Mucosa of rectum (tissue), 2 donors: ENCODE measurements around the gene CDC26.
"Not testable (repeated sequence)": the region's sequence is repeated elsewhere in the genome, so short reads cannot be mapped to it uniquely, and the experiment has no call there.

ENCODE experiments used
- H3K27ac ChIP-seq, 2 donors: one replicate each; pipeline ENCODE4 v1.7.0; 2013; ENCODE audit warnings: inconsistent platforms in 2 of 2, low read depth in 2 of 2, low read length in 2 of 2
- H3K27me3 ChIP-seq, 2 donors: one replicate each; pipeline ENCODE4 v1.7.0; 2013; ENCODE audit warnings: low read length in 2 of 2; ENCODE audit not compliant: control insufficient read depth in 2 of 2, insufficient read depth in 2 of 2
- H3K36me3 ChIP-seq, 2 donors: one replicate each; pipeline ENCODE4 v1.7.0; 2013; ENCODE audit warnings: low read length in 2 of 2; ENCODE audit not compliant: control insufficient read depth in 2 of 2, insufficient read depth in 2 of 2
- H3K4me1 ChIP-seq, 2 donors: one replicate each; pipeline ENCODE4 v1.7.0; 2013; ENCODE audit warnings: low read length in 2 of 2, mild to moderate bottlenecking in 1 of 2; ENCODE audit not compliant: control insufficient read depth in 2 of 2, insufficient read depth in 2 of 2
- H3K4me3 ChIP-seq, 2 donors: one replicate each; pipeline ENCODE4 v1.7.0; 2013; ENCODE audit warnings: low read length in 2 of 2
- H3K9ac ChIP-seq, 2 donors: one replicate each; pipeline ENCODE4 v1.7.0; 2013; ENCODE audit warnings: low read length in 2 of 2, low read depth in 1 of 2, mild to moderate bottlenecking in 1 of 2
- H3K9me3 ChIP-seq, 2 donors: one replicate each; pipeline ENCODE4 v1.7.0; 2013; ENCODE audit warnings: low read length in 2 of 2; ENCODE audit not compliant: control insufficient read depth in 2 of 2
- donor health status: healthy.
- donor health status: Normal muscosa, but diverticular disease.

Gene CDC26

DNA sequence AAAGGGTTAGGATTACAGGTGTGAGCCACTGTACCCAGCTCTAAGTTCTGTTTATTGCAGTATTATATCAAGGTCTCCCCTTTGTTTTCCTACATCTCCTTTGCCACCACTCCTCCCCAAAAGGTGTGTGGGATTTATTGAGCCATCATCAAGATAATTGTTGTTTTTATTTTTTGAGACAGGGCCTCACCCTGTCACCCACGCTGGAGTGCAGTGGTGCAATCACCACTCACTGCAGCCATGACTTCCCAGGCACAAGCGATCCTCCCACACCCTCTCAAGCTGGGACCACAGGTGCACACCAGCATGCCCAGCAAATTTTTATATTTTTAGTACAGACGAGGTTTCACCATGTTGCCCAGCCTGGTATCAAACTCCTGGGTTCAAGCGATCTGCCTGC, 29.5 kb downstream of the CDC26 start:
- no peak overlapping the region for H3K4me3 ChIP-seq
- H3K36me3 ChIP-seq, result no peaks in the 10 kb centered on the region

DNA sequence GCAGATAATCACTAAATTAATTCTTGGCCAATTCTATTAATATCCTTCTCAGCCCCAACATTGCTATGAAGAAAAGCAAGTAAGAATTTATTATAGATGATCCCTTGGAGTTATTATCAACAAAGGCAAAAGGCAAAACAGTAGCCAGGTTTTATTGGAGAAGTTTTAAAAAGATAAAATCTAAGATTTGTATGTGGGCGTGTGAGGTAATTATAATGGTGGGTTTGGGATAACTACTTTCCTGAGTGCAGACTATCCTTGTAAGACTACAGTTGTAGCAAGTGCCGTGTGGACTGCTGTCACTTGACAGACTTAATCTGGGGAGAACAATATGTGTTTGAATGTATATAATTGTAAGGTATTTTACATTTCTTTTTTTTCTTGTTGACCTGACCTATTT, 30.8 kb downstream of the CDC26 start:
- H3K4me1 ChIP-seq, result no peaks in the 10 kb centered on the region
- H3K9me3 ChIP-seq, result no peaks in the 10 kb centered on the region
- H3K27ac ChIP-seq, result no peak overlapping the region
- H3K9ac ChIP-seq, result no peak overlapping the region
- H3K27me3 ChIP-seq, result no peaks in the 10 kb centered on the region
- H3K36me3 ChIP-seq, result no peaks in the 10 kb centered on the region
- H3K4me3 ChIP-seq, result no peak overlapping the region

More for the DNA sequence above, 29.5 kb downstream of the CDC26 start:
- Histone ChIP-seq H3K27ac (no peak overlapping the region), H3K27me3 (no peaks in the 10 kb centered on the region), H3K4me1 (no peaks in the 10 kb centered on the region), H3K9ac (no peak overlapping the region), H3K9me3 (no peaks in the 10 kb centered on the region)

DNA sequence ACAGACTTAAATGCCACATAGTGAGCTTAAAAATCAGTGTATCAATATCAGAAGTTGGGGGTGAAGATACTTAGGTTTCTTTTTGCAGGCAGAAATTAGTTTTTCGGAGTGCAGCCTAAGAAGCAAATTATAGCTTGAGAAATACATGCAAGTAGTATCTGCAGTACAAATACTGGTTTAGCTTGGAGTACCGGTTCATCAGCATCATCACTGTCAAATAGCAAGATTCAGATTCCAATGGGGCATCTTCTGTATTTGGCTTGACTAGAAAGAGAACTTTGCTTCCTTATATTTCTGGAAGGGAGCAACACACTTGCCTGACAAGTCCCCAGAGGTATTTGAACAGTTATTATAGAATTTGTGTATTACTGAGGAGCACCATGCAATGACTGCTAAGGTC, 34.2 kb downstream of the CDC26 start:
- H3K36me3 ChIP-seq, result no peaks in the 10 kb centered on the region
- H3K27me3 ChIP-seq, result no peaks in the 10 kb centered on the region
- no peaks in the 10 kb centered on the region for H3K9me3 ChIP-seq
- H3K9ac ChIP-seq, result no peak overlapping the region
- no peak overlapping the region for H3K27ac ChIP-seq
- H3K4me3 ChIP-seq, result no peak overlapping the region
- H3K4me1 ChIP-seq, result no peaks in the 10 kb centered on the region

DNA sequence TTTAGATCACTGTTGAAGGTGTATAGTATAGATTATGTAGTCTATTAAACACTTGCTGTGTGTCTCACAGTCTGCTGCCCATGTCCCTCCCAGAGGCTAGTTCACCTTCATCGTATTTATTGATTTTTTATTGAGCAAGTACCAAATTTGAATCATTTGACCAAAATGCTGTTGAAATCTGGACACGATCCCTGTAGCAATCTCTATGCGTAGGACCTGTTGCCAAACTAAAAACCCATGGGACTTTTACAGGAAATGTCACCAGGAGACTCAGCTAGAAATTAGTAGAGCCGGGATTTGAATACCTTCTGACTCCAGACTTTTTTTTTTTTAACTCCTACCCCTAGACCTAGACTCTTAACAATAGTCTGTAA, 36.5 kb downstream of the CDC26 start:
- H3K36me3 ChIP-seq, result no peaks in the 10 kb centered on the region
- H3K4me1 ChIP-seq, result peaks cover 0 to under 1% of the 10 kb centered on the region in 2 donors
- H3K27me3 ChIP-seq, result no peaks in the 10 kb centered on the region
- H3K9me3 ChIP-seq, result no peaks in the 10 kb centered on the region
- no peak overlapping the region for H3K9ac ChIP-seq
- no peak overlapping the region for H3K4me3 ChIP-seq
- H3K27ac ChIP-seq, result no peak overlapping the region

DNA sequence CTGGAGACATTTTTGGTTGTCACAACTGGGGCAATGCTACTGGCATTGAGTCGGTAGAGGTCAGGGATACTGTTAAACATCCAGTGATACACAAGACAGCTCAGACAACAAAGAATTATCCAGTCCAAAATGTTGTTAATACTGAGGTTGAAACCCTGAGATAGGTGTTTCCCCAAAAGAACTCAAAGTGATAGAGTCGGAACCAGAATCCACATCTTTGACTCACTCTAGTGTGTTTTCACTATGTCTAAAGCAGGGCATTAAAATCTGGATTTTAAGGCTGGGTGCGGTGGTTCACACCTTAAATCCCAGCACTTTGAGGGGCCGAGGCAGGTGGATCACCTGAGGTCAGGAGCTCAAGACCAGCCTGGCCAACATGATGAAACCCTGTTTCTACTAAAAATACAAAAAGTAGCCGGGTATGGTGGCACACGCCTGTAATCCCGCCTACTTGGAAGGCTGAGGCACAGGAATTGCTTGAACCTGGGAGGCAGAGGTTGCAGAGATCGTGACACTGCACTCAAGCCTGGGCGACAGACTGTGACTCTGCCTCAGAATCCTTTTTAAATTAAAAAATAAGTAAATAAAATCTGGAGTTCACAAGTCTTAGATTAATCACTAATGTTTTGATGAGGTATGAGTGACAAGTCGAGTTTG, 37.0 kb downstream of the CDC26 start:
- Histone ChIP-seq H3K27me3 (no peaks in the 10 kb centered on the region), H3K36me3 (no peaks in the 10 kb centered on the region), H3K27ac (no peak overlapping the region), H3K9me3 (no peaks in the 10 kb centered on the region), H3K9ac (no peak overlapping the region), H3K4me1 (peaks cover 0 to 3% of the 10 kb centered on the region in 2 donors), H3K4me3 (no peak overlapping the region)

DNA sequence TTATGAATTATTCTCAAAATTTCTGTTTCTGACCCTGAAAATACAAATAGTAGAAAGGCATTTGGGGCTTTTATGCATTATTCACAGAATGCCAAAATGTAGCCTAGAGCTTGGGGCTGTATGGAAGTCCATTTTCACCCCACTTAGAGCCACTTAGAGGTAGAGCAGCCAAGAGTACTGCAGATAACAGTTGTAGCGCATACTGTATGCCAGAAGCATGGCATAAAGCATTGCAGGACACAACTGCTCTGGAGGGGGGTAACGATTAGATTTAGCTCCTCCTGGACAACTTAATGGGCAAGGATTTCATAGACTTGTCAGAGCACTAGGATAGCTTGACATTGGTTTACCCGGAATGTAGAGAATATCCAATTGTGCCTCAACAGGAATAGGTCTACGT, 38.3 kb downstream of the CDC26 start:
- no peaks in the 10 kb centered on the region for H3K27me3 ChIP-seq
- H3K4me3 ChIP-seq, result no peak overlapping the region
- H3K9ac ChIP-seq, result no peak overlapping the region
- H3K9me3 ChIP-seq, result no peaks in the 10 kb centered on the region
- peaks cover 0 to 6% of the 10 kb centered on the region in 2 donors for H3K4me1 ChIP-seq
- H3K36me3 ChIP-seq, result no peaks in the 10 kb centered on the region
- no peak overlapping the region for H3K27ac ChIP-seq

DNA sequence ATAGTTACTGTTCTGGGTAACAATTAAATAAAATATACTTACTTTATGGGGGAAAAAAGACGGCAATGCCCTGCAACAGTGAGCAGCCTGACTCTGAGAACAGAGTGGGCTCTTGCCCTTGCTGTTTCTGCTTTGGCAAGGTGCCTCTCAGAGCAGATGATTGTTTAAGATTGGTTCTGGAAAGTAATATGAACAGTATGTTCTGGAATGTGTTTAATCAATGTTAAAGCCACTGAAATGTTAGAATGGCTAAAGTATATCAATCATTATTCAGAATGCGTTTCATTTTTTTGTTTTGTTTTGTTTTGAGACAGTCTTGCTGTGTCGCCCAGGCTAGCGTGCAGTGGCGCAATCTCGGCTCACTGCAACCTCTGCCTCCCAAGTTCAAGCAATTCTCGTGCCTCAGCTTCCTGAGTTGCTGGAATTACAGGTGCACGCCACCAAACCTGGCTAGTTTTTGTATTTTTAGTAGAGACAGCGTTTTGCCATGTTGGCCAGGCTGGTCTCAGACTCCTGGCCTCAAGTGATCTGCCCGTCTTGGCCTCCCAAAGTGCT, 39.6 kb downstream of the CDC26 start:
- H3K27ac ChIP-seq, H3K9ac ChIP-seq, H3K36me3 ChIP-seq, H3K27me3 ChIP-seq, H3K4me3 ChIP-seq, H3K9me3 ChIP-seq, H3K4me1 ChIP-seq: not testable (repeated sequence)

DNA sequence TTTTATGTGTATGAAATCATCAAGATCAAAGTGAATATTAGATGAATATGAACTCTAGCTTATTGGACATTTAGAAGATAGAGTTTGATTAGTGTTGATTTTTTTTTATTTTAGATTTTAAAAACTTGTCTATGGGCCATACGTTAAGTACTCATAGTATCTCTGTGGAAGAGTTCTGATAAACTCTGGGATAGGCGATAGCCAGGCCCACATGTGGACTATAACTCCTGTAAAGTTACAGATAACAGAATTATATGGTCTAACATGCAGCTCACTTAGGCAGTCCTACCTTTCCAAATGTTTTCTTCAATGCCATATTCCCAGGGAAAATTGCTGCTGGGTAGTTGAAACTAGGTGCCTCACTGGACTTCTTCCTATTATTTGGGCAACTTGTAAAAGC, 43.7 kb downstream of the CDC26 start:
- Histone ChIP-seq H3K9me3 (no peaks in the 10 kb centered on the region), H3K9ac (no peak overlapping the region), H3K36me3 (no peaks in the 10 kb centered on the region), H3K27ac (no peak overlapping the region), H3K27me3 (no peaks in the 10 kb centered on the region), H3K4me1 (peaks cover 0 to 6% of the 10 kb centered on the region in 2 donors), H3K4me3 (no peak overlapping the region)

DNA sequence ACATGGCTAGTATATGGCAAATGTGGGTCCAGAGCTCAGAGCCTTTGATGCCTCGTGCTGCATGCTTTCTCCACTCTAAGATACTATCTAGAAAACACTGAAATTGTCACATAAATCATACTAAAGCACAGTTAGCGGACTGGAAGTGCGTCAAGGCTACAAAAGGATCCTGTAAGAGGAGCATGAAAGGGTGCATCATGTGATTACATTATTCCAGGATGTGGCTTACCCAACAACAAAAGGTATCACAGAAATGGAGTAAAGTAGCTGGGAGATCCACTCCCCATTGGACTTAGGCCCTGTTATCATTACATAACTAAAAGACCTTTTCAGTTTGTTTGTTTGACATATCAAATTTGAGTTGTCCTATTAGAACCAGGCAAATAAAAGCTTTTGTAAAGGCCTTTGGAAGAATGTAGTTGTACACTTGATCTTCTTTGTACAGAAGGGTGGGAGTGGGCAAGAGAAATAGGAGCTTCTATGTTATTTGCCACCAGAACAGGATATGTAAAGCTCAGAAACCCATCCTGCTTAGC, 47.2 kb downstream of the CDC26 start:
- H3K27me3 ChIP-seq, result no peaks in the 10 kb centered on the region
- H3K4me3 ChIP-seq, result no peak overlapping the region
- H3K27ac ChIP-seq, result no peak overlapping the region
- no peak overlapping the region for H3K9ac ChIP-seq
- no peaks in the 10 kb centered on the region for H3K36me3 ChIP-seq
- H3K9me3 ChIP-seq, result no peaks in the 10 kb centered on the region
- peaks cover 0 to 2% of the 10 kb centered on the region in 2 donors for H3K4me1 ChIP-seq

DNA sequence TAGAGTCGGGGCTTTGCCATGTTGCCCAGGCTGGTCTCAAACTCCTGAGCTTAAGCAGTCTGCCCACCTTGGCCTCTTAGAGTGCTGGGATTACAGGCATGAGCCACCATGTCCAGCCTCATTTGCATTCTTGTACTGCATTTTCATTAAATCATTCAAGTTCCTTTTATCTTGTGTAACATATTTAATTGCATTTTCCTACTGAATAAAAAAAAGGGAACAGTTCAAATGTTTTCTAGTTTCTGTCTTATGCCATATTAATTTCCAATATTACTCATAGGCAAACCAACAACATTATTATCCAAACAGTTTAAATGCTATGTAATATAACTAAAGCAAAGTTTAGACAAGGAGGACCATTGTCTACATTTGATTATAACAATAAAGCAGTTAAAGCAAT, 47.9 kb downstream of the CDC26 start:
- H3K27ac ChIP-seq, result no peak overlapping the region
- H3K4me3 ChIP-seq, result no peak overlapping the region
- H3K4me1 ChIP-seq, result peaks cover 0 to 5% of the 10 kb centered on the region in 2 donors
- H3K36me3 ChIP-seq, result no peaks in the 10 kb centered on the region
- H3K9ac ChIP-seq, result no peak overlapping the region
- H3K27me3 ChIP-seq, result no peaks in the 10 kb centered on the region
- H3K9me3 ChIP-seq, result no peaks in the 10 kb centered on the region
